ENCODE data around the gene DMRTA2. TPM values are rescaled to one million over a fixed set of nuclear protein-coding genes. Genes with fewer than 3 reads are reported as not detected.

The DMRTA2 gene
- total and polyA plus RNA-seq, 2 of the 4 experiments (the other 2 are of a cell fraction) = 0.02 TPM; not detected in 1

- no peak overlapping the region for H4K8ac ChIP-seq (ENCODE audit: low read depth in 2 of 2, low read length in 2 of 2)
- BruUV-seq (replicated peaks) = no TSS peak
- no peak overlapping the region for H3K9ac ChIP-seq (ENCODE audit: low read depth, low read length)
- H3K9me3 ChIP-seq (ENCODE audit: control insufficient read depth, insufficient read depth, low read length) = no peaks in the 10 kb centered on the region
- no peak overlapping the region for H4K5ac ChIP-seq (ENCODE audit: low read depth, low read length)
- no peaks in the 10 kb centered on the region for H3K79me1 ChIP-seq (ENCODE audit: low read depth in 1 of 2, low read length in 2 of 2)
- no peak overlapping the region for H3K27ac ChIP-seq (ENCODE audit: insufficient read depth, low read length)
- intact Hi-C loops (cut with micrococcal nuclease) (no loop called here), in situ Hi-C loops (cut with MboI; ENCODE audit: low sequenced_read_pairs) (loop anchor here (10.0 kb wide), 1 partner anchor 346 kb away; no protein-coding TSS in a partner anchor), dilution Hi-C loops (cut with HindIII; ENCODE audit: low sequenced_read_pairs, unreplicated experiment) (no loop called here)
- no peak overlapping the region for H3K4me2 ChIP-seq (ENCODE audit: low read depth, low read length)
- no peak for TF ChIP-seq RCOR1 (IDR thresholded peaks at IDR 0.05; ENCODE audit: insufficient replicate concordance, low read length)
- no peak for TF ChIP-seq RFX5 (IDR thresholded peaks at IDR 0.05; ENCODE audit: low read depth, low read length)
- no peak for TF ChIP-seq FOS (IDR thresholded peaks at IDR 0.05; ENCODE audit: low read depth, low read length)
- TF ChIP-seq, protein P1, sequence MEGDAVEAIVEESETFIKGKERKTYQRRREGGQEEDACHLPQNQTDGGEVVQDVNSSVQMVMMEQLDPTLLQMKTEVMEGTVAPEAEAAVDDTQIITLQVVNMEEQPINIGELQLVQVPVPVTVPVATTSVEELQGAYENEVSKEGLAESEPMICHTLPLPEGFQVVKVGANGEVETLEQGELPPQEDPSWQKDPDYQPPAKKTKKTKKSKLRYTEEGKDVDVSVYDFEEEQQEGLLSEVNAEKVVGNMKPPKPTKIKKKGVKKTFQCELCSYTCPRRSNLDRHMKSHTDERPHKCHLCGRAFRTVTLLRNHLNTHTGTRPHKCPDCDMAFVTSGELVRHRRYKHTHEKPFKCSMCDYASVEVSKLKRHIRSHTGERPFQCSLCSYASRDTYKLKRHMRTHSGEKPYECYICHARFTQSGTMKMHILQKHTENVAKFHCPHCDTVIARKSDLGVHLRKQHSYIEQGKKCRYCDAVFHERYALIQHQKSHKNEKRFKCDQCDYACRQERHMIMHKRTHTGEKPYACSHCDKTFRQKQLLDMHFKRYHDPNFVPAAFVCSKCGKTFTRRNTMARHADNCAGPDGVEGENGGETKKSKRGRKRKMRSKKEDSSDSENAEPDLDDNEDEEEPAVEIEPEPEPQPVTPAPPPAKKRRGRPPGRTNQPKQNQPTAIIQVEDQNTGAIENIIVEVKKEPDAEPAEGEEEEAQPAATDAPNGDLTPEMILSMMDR (conservative IDR thresholded peaks at IDR 0.05; ENCODE audit: low read depth, low read length) = no peak
- no peak for TF ChIP-seq CHD1 (IDR thresholded peaks at IDR 0.05; ENCODE audit: low read depth, low read length)
- TF ChIP-seq CEBPB (IDR thresholded peaks at IDR 0.05; ENCODE audit: low read depth, low read length) = no peak
- no peak for TF ChIP-seq MAFK (IDR thresholded peaks at IDR 0.05; ENCODE audit: low read depth, low read length)
- TF ChIP-seq BHLHE40 (IDR thresholded peaks at IDR 0.05; ENCODE audit: low read depth, low read length) = no peak
- no peak for TF ChIP-seq ELK1 (IDR thresholded peaks at IDR 0.05; ENCODE audit: borderline replicate concordance, low read depth, low read length)
- TF ChIP-seq, protein P2, sequence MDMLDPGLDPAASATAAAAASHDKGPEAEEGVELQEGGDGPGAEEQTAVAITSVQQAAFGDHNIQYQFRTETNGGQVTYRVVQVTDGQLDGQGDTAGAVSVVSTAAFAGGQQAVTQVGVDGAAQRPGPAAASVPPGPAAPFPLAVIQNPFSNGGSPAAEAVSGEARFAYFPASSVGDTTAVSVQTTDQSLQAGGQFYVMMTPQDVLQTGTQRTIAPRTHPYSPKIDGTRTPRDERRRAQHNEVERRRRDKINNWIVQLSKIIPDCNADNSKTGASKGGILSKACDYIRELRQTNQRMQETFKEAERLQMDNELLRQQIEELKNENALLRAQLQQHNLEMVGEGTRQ (IDR thresholded peaks at IDR 0.05; ENCODE audit: low read depth, low read length) = no peak
- no peak for TF ChIP-seq MXI1 (IDR thresholded peaks at IDR 0.05; ENCODE audit: borderline replicate concordance, low read depth, low read length)
- no peak for TF ChIP-seq RAD21 (IDR thresholded peaks at IDR 0.05; ENCODE audit: low read length)
- no peak for TF ChIP-seq MAZ (IDR thresholded peaks at IDR 0.05; ENCODE audit: borderline replicate concordance, low read depth, low read length)
- no peak for TF ChIP-seq NFE2L2 (IDR thresholded peaks at IDR 0.05; ENCODE audit: low read depth, low read length)
- TF ChIP-seq POLR2A (IDR thresholded peaks at IDR 0.05; ENCODE audit: low read depth, low read length) = no peak
- TF ChIP-seq SMC3 (IDR thresholded peaks at IDR 0.05; ENCODE audit: low read depth, low read length) = no peak
- H3K4ac ChIP-seq (ENCODE audit: low read depth, low read length) = no peak overlapping the region
- no peak overlapping the region for H2AK5ac ChIP-seq (ENCODE audit: low read depth, low read length)
- H2BK20ac ChIP-seq (ENCODE audit: low read depth, low read length) = no peak overlapping the region
- H3K56ac ChIP-seq (ENCODE audit: extremely low read depth, insufficient read depth, low read length) = no peak overlapping the region
- H2BK5ac ChIP-seq (ENCODE audit: low read depth, low read length, poor library complexity, severe bottlenecking) = no peak overlapping the region
- H3K36me3 ChIP-seq (ENCODE audit: control insufficient read depth, insufficient read depth, low read length) = no peaks in the 10 kb centered on the region
- no peak overlapping the region for H3K18ac ChIP-seq (ENCODE audit: low read depth, low read length)
- H2AK9ac ChIP-seq (replicated peaks; ENCODE audit: low read depth, low read length, poor library complexity) = no peak overlapping the region
- POLR2A ChIA-PET (ENCODE audit: unreplicated experiment) = no interaction called here
- no peak overlapping the region for H3K14ac ChIP-seq (replicated peaks; ENCODE audit: low read depth, low read length)
- no peak overlapping the region for H4K91ac ChIP-seq (ENCODE audit: insufficient read depth, low read depth, low read length)
- H3K23ac ChIP-seq (ENCODE audit: low read depth, low read length) = no peak overlapping the region
- no peaks in the 10 kb centered on the region for H3K9me1 ChIP-seq (ENCODE audit: insufficient read depth, low read length)
- no peak overlapping the region for H3K4me3 ChIP-seq (ENCODE audit: insufficient read depth, low read depth, low read length)
- DNase-seq = no peak
- no peak overlapping the region for H2BK15ac ChIP-seq (ENCODE audit: low read depth, low read length)
- no peak for ATAC-seq (ENCODE audit: low read depth)
- 100% methylated on average over 1 of the region's 2 CpGs; no CpG with 5 or more reads in 1 of the 2 experiments for WGBS, 2 experiments (ENCODE audit: extremely low coverage in 2 of 2, insufficient read length in 1 of 2)
- no peaks in the 10 kb centered on the region for H4K20me1 ChIP-seq (ENCODE audit: insufficient read depth, low read length)
- H3K27me3 ChIP-seq (ENCODE audit: control insufficient read depth, insufficient read depth, low read length) = no peaks in the 10 kb centered on the region; the same call in 1 of the 2 replicates
- CTCF ChIA-PET = no interaction called here
- no peak overlapping the region for H2BK120ac ChIP-seq (ENCODE audit: low read depth, low read length)
- H2AFZ ChIP-seq (replicated peaks; ENCODE audit: low read length, poor library complexity) = no peak overlapping the region
- H3K4me1 ChIP-seq (ENCODE audit: control insufficient read depth, insufficient read depth, low read length) = no peaks in the 10 kb centered on the region
Measured at GRCh38 chr1:50378770-50379169, 44.5 kb downstream of the DMRTA2 start.

Measured in IMR-90 (cell line).